ENCODE measurements around the gene METTL6.
"Not testable (repeated sequence)": the region's sequence is repeated elsewhere in the genome, so short reads cannot be mapped to it uniquely, and the experiment has no call there.

METTL6 gene

DNA sequence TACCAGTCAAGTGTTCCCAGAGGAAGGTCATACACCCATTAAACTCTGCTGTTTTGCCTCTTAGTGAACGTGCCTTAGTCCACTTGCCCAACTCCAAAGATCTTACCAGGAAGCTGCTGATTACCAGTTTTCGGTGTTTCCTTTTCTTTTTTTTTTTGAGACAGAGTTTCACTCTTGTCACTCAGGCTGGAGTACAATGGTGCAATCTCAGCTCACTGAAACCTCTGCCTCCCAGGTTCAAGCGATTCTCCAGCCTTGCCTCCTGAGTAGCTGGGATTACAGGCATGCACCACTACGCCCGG lies 40.7 kb downstream of the METTL6 start:
- not testable (repeated sequence) for DNase-seq

DNA sequence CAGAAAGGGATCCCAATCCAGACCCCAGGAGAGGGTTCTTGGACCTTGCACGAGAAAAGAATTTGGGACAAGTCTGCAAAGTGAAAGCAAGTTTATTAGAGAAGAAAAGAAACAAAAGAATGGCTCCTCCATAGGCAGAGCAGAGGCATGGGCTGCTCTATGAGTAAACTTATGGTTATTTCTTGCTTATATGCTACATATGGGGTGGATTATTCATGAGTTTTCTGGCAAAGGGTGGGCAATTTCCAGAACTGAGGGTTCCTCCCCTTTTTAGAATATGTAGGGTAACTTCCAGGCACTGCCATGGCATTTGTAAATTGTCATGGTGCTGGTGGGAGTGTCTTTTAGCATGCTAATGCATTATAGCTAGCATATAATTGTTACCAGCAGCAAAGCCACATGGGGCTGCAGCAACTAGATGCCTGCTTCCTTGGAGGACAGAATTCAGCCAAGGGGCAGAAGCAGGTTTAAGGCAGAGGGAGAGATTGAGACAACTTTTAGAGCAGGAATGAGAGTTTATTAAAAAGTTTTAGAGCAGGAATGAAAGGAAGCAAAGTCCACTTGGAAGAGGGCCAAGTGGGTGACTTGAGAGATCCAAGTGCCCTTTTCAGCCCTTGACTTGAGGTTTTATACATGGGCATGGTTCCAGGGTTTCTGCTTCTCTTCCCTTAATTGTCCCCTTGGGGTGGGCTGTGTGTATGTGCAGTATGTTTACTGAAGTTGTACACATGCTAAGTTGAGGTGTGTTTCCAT lies 41.3 kb downstream of the METTL6 start:
- DNase-seq (no peak), ATAC-seq (replicated peaks) (no peak)
- H3K27me3 Mint-ChIP-seq, result no peaks in the 10 kb centered on the region
- H3K27ac Mint-ChIP-seq, result no peak overlapping the region
- peaks cover 0 to 3% of the 10 kb centered on the region in 2 donors for H3K4me1 Mint-ChIP-seq (ENCODE audit: low read depth in 2 of 2)
- H3K36me3 Mint-ChIP-seq (ENCODE audit: insufficient read depth), result peaks cover 4% of the 10 kb centered on the region
- no peaks in the 10 kb centered on the region for H3K9me3 Mint-ChIP-seq
- no peak overlapping the region for H3K4me3 Mint-ChIP-seq

More for the DNA sequence above, 40.7 kb downstream of the METTL6 start:
- not testable (repeated sequence) for H3K9me3 Mint-ChIP-seq; H3K4me3 Mint-ChIP-seq; H3K4me1 Mint-ChIP-seq (ENCODE audit: low read depth in 2 of 2); H3K27ac Mint-ChIP-seq; ATAC-seq (replicated peaks); H3K27me3 Mint-ChIP-seq; H3K36me3 Mint-ChIP-seq (ENCODE audit: insufficient read depth)

DNA sequence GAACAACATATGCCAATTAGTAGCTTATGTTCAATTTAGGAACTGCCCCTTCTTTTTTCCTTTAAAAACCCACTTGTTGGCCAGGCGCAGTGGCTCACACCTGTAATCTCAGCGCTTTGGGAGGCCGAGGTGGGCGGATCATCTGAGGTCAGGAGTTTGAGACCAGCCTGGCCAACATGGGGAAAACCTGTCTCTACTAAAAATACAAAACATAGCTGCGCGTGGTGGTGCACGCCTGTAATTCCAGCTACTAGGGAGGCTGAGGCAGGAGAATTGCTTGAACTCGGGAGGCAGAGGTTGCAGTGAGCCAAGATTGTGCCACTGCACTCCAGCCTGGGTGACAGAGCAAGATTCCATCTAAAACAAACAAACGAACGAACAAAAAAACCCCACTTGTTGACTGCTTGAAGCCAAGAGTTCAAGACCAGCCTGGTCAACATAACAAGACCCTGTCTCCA lies 42.1 kb downstream of the METTL6 start:
- DNase-seq; ATAC-seq (replicated peaks); H3K4me3 Mint-ChIP-seq; H3K27me3 Mint-ChIP-seq; H3K27ac Mint-ChIP-seq; H3K9me3 Mint-ChIP-seq; H3K36me3 Mint-ChIP-seq (ENCODE audit: insufficient read depth); H3K4me1 Mint-ChIP-seq (ENCODE audit: low read depth in 2 of 2): not testable (repeated sequence)

DNA sequence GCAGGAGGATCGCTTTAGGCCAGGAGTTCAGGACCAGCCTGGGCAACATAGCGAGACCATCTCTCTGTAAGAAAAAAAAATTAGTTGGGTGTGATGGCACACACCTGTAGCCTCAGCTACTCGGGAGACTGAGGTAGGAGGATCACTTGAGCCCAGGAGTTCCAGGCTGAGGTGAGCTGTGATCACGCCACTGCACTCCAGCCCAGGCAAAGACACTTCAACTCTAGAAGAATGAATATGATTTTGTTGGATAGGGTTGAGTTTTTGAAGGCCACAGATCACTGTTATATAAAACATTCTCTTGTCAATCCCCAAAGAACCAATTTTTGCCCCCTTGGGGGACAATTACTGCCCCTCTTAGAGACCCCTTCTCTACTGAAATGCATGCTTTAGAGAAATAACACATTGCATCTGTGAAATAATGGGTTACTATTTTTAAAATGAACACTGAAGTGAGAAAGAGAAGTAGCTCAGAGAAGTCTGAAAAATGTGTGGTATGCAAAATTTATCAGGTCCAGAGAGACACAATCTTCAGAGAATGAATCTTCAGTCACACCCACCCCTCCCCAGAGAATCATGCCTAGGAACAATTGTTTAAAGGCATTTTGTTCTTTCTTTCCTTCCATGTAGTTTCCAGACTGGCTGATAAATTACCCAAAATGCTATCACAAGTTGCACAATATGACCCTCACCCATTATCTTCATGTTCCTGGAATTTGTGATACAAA lies 42.7 kb downstream of the METTL6 start:
- peaks cover 0 to 2% of the 10 kb centered on the region in 2 donors for H3K4me1 Mint-ChIP-seq (ENCODE audit: low read depth in 2 of 2)
- H3K36me3 Mint-ChIP-seq (ENCODE audit: insufficient read depth), result peaks cover 6% of the 10 kb centered on the region
- no peaks in the 10 kb centered on the region for H3K27me3 Mint-ChIP-seq
- ATAC-seq (replicated peaks) (no peak), DNase-seq (no peak)
- H3K9me3 Mint-ChIP-seq, result no peaks in the 10 kb centered on the region
- peak overlapping the region in 1 of 2 donors; percentile 39 for H3K27ac Mint-ChIP-seq
- H3K4me3 Mint-ChIP-seq, result no peak overlapping the region

DNA sequence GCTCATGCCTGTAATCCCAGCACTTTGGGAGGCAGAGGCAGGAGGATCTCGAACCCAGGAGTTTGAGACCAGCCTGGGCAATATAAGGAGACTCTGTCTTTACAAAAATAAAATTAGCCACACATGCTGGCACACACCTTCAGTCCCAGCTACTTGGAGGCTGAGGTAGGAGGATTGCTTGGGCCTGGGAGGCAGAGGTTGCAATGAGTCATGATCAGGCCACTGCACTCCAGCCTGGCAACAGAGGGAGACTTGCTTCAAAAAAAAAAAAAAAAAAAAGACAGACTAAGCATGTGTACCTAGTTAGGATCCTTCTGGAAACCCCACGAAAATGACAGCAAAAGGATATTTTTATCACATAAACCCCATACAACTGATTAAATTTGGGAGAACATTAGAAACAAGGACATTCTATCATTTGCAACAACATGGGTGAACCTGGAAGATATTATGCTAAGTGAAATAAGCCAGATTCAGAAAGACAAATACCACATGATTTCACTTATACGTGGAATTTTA lies 44.9 kb downstream of the METTL6 start:
- DNase-seq, result no peak
- Mint-ChIP-seq H3K36me3 (ENCODE audit: insufficient read depth) (peaks cover 11% of the 10 kb centered on the region), H3K27me3 (no peaks in the 10 kb centered on the region), H3K27ac (no peak overlapping the region), H3K4me1 (ENCODE audit: low read depth in 2 of 2) (peaks cover 2 to 5% of the 10 kb centered on the region in 2 donors), H3K9me3 (no peaks in the 10 kb centered on the region), H3K4me3 (no peak overlapping the region)
- ATAC-seq (replicated peaks), result no peak

DNA sequence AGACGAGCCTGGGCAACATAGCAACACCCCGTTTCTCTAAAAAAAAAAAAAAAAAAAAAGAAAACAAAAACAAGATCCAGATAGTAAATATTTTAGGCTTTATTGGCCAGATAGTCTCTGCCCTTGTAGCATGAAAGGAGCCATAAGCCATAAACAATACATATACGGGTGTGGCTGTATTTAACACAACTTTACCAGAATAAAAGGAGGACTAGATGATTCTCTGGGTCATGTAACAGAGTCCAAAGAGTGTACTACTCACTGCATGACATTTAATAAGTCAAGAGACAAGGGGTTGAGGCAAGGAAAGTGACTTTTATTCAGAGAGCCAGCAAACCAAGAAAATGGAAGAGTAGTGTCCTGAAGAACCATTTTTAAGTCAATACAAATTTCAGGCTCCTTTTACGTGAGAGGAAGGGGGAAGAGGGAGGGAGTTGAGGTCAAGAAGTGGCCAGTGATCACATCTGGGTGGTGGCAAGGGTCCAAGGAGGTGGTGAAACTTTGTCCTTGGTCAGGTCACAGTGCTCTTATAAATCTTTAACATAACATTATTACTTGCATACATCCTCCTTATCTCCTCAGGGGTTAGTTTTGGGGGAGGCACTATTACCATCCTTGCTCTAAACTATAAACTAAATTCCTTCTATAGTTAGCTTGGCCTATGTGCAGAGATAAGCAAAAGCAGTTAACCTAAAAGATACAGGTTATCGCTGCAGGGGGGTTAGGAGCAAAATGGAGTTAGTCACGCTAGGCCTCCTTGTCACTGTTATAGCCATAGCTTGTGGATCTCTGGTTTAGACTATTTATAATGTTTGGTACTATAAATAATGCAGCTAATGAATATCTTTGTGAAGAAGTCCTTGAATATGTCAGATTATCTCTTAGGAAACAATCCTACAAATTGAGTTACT lies 46.1 kb downstream of the METTL6 start:
- no peaks in the 10 kb centered on the region for H3K9me3 Mint-ChIP-seq
- no peak for DNase-seq
- no peak for ATAC-seq (replicated peaks)
- no peaks in the 10 kb centered on the region for H3K27me3 Mint-ChIP-seq
- H3K4me1 Mint-ChIP-seq (ENCODE audit: low read depth in 2 of 2), result peaks cover 2 to 5% of the 10 kb centered on the region in 2 donors
- peaks cover 11% of the 10 kb centered on the region for H3K36me3 Mint-ChIP-seq (ENCODE audit: insufficient read depth)
- peak overlapping the region in 1 of 2 donors; percentile 29 for H3K27ac Mint-ChIP-seq
- no peak overlapping the region for H3K4me3 Mint-ChIP-seq

DNA sequence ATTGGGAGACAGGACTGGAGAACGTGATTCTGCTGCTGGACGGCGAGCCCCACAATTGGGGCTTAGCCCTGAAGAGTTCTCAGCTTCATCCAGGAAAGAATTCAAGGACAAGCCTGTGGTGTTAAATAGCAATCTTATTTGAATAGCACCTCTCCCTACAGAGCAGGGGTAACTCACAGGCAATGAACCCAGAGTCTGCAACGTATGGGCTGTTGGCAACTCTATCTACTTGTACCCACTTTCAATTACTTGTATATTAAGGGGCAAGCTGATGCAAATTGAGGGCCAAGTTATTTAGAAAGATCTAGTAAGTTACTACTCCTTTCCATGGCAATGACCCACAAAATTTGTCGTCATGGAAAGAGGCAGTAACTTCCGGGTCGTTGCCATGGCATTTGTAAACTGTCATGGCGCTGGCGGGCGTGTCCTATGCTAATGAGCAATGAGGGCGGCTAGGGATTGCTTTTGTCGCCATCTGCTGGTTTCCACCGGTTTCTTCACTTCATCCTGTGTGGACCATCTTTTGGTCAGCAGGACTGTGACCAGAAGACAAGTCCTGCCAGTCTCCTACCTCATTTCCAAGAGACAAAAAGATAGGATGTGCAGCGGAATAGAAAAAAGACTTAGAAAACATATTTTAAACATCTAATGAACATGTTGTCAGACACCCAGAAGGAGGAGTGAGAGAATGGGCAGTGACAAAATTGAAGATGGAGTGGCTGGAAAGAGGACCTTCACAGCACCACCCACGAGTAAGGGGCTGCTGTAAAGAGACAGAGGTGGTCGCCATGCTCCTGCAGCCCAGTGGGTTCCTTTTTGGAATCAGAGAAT lies 49.2 kb downstream of the METTL6 start:
- Mint-ChIP-seq H3K9me3 (no peaks in the 10 kb centered on the region), H3K27me3 (no peaks in the 10 kb centered on the region), H3K27ac (peak overlapping the region; percentile 94), H3K36me3 (ENCODE audit: insufficient read depth) (peaks cover 11% of the 10 kb centered on the region), H3K4me1 (ENCODE audit: low read depth in 2 of 2) (peaks cover 0 to 5% of the 10 kb centered on the region in 2 donors), H3K4me3 (peak overlapping the region; percentile 19 to 40)
- DNase-seq (peak; percentile 96 to 97 (median 96)), ATAC-seq (replicated peaks) (peak; percentile 97)

DNA sequence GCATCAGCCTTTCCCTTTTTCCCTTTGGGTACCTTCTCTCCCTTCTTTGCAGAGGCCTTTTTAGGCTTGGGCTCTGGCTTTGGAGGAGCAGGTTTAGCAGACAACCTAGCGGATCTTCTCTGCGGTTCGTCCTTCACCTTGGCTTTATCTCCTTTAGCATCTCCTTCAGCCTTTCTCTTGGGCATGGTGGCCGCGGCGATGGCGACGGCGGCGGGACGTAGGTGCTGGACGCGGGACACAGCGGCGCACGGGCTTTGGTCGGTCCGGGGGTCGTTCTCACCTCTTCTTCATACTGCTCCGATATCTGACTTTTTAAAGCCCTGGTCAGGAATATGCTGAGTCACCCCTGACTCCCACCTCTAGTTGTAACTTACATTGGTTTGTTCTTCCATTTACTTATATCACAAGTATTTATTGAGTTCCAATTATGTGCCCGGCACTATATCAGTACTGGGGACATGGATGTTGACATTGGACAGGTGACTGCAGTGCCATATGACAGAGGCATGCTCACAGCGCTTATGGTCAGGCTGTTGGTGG lies 51.8 kb downstream of the METTL6 start:
- Mint-ChIP-seq H3K36me3 (ENCODE audit: insufficient read depth) (peaks cover 8% of the 10 kb centered on the region), H3K4me3 (no peak overlapping the region), H3K27me3 (no peaks in the 10 kb centered on the region), H3K9me3 (no peaks in the 10 kb centered on the region), H3K27ac (peak overlapping the region in 1 of 2 donors; percentile 94), H3K4me1 (ENCODE audit: low read depth in 2 of 2) (peaks cover 0 to 5% of the 10 kb centered on the region in 2 donors)
- DNase-seq, result no peak
- ATAC-seq (replicated peaks), result no peak

DNA sequence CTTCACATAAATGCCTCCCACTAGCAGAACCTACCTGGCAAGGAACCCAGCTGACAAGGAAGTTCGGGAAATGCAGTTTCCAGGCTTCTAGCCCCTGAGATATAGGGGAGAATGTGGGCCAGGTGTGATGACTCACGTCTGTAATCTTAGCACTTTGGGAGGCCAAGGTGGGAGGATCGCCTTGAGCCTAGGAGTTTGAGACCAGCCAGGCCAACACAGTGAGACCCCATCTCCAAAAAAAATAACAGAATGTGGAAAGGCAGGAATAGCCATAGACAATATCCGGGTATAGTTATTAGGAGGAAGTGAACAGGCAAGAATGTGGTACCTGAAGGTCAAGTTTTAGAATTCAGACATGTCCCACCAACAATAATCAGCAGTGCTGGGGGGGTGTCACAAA lies 54.4 kb downstream of the METTL6 start:
- H3K4me1 Mint-ChIP-seq (ENCODE audit: low read depth in 2 of 2), result peaks cover 4 to 6% of the 10 kb centered on the region in 2 donors
- no peak overlapping the region for H3K4me3 Mint-ChIP-seq
- no peaks in the 10 kb centered on the region for H3K27me3 Mint-ChIP-seq
- H3K9me3 Mint-ChIP-seq, result no peaks in the 10 kb centered on the region
- ATAC-seq (replicated peaks) (no peak), DNase-seq (no peak)
- no peaks in the 10 kb centered on the region for H3K36me3 Mint-ChIP-seq (ENCODE audit: insufficient read depth)
- peak overlapping the region in 1 of 2 donors; percentile 44 for H3K27ac Mint-ChIP-seq

DNA sequence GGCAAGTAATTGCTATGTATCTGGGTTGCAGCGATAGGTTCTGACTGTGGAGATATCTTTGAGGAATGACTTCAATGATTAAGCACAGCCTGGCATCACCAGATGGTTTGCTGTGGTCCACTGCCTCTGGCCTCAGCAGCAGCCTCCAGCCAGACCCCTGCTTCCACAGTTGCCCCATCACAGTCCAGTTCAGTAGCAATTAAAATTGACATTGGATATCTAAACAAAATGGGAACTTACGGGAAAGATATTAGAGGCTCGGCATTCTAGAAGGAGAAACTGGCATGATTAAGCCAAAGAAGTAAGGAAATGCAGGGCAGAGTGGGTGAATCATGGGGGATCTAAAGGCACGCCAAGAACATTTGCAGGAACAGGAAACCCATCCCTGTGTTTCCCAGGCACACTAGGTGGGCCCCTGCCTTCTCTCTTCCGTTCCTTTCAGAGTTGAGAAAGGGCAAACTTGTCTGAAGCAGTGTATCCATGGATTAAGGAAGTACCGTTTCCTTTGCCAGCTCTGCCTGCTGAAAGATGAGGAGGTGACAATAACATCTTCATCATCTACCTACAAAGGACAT lies 58.7 kb downstream of the METTL6 start:
- Mint-ChIP-seq H3K27me3 (no peaks in the 10 kb centered on the region), H3K36me3 (ENCODE audit: insufficient read depth) (no peaks in the 10 kb centered on the region), H3K4me3 (no peak overlapping the region), H3K9me3 (no peaks in the 10 kb centered on the region), H3K27ac (no peak overlapping the region), H3K4me1 (ENCODE audit: low read depth in 2 of 2) (peaks cover 14 to 16% of the 10 kb centered on the region in 2 donors)
- no peak for DNase-seq
- ATAC-seq (replicated peaks), result no peak

DNA sequence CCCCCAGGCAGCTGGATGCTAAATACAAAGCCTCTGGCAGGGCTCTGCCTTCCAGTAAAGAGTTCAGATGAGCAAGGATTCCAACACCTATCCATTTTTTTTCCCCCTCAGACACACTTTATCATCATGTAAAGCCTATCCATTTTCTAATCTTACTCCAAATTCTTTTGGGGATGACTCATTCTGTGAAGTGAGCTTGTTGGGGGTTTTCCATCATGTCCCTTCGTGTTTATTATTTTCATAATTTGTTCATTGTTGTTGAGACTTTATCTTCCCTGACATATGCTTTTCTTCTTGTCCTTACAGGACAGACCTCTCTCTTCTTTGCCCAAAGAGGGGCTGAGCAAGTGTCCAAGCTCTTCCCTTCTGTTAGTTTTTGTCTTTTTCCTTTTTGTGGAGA lies 60.3 kb downstream of the METTL6 start:
- no peak for DNase-seq
- Mint-ChIP-seq H3K4me1 (ENCODE audit: low read depth in 2 of 2) (peaks cover 21 to 24% of the 10 kb centered on the region in 2 donors), H3K9me3 (no peaks in the 10 kb centered on the region), H3K4me3 (no peak overlapping the region), H3K36me3 (ENCODE audit: insufficient read depth) (no peaks in the 10 kb centered on the region), H3K27me3 (no peaks in the 10 kb centered on the region), H3K27ac (no peak overlapping the region)
- ATAC-seq (replicated peaks), result no peak

DNA sequence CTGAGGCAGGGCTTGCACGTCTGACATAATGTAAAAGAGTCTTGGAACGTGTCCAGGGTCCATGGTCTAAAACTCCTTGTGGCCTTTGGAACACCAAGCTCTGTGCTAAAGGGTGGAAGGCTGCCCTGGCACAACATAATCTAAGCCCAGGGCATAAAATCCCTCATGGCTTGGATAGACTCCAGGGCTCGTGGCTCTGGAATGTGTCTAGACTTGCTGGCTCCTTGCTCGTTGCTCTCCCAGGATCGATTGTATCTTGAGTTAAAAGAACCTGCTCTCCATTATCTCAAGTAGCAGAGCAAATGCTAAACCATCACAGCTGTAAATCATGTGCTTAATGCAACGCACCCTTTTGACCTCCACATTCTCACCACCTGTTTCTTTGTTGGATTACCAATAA lies 63.3 kb downstream of the METTL6 start:
- peaks cover 27 to 37% of the 10 kb centered on the region in 2 donors for H3K4me1 Mint-ChIP-seq (ENCODE audit: low read depth in 2 of 2)
- peak overlapping the region; percentile 8 to 31 for H3K27ac Mint-ChIP-seq
- H3K27me3 Mint-ChIP-seq; DNase-seq; H3K4me3 Mint-ChIP-seq; H3K9me3 Mint-ChIP-seq; H3K36me3 Mint-ChIP-seq (ENCODE audit: insufficient read depth); ATAC-seq (replicated peaks): not testable (repeated sequence)

Measured in effector memory CD8-positive, alpha-beta T cell (primary cell).